Ascending aorta (tissue), 2 donors: ENCODE data around the gene USP35. TPM values are rescaled to one million over a fixed set of nuclear protein-coding genes. Genes with fewer than 3 reads are reported as not detected.

ENCODE experiments used
- DNase-seq, 2 donors: peaks; one replicate each; pipeline ENCODE4 v3.0.0-alpha.2; 2019; ENCODE audit warnings: low spot score in 2 of 2
- H3K27ac ChIP-seq, 2 donors: fragments of 200-600 bp; sonication (generic); one replicate each; pipeline ENCODE4 v1.5.1; 2016 to 2017; ENCODE audit warnings: mild to moderate bottlenecking in 1 of 2
- H3K27me3 ChIP-seq: fragments of 200-600 bp; sonication (generic); one replicate; pipeline ENCODE4 v1.5.1; 2017
- H3K36me3 ChIP-seq, 2 donors: fragments of 200-600 bp; sonication (generic); one replicate each; pipeline ENCODE4 v1.5.1; 2016
- H3K4me1 ChIP-seq, 2 donors: fragments of 200-600 bp; sonication (generic); one replicate each; pipeline ENCODE4 v1.5.1; 2016 to 2017; ENCODE audit warnings: mild to moderate bottlenecking in 1 of 2
- H3K4me3 ChIP-seq, 2 donors: fragments of 200-600 bp; sonication (generic); one replicate each; pipeline ENCODE4 v1.5.1; 2016 to 2017; ENCODE audit warnings: mild to moderate bottlenecking in 1 of 2
- H3K9me3 ChIP-seq, 2 donors: fragments of 200-600 bp; sonication (generic); one replicate each; pipeline ENCODE4 v1.5.1; 2016
- CTCF ChIP-seq, 3 experiments: fragments of 200-600 bp in 2 of 3; fragments of 450-650 bp in 1 of 3; sonication (generic) in 2 of 3; IDR thresholded peaks; one replicate each; pipeline ENCODE4 v1.5.1; 2016 to 2019; ENCODE audit warnings: antibody characterized with exemption in 3 of 3, mild to moderate bottlenecking in 1 of 3, moderate library complexity in 1 of 3
- intact Hi-C: fragments of 100-400 bp; cut with DNase I; formaldehyde crosslinking; loops from one replicate; pipeline ENCODE4 v1.15.1; 2023
- total RNA-seq: library from RNA; depleted of rRNA; stranded (reverse); fragments of >200 nt; gene quantifications from one replicate; pipeline ENCODE4 v1.1.0, GENCODE V29; 2016

Gene USP35
- total RNA-seq, 1 donor from 2014 or later: 34.0 TPM

GRCh38 chr11:78189851-78190250, 1.1 kb downstream of the USP35 start:
- H3K4me3 ChIP-seq: peak overlapping the region; percentile 72 to 91
- no peaks in the 10 kb centered on the region for H3K27me3 ChIP-seq
- peak overlapping the region; percentile 87 to 91 for H3K27ac ChIP-seq
- intact Hi-C loops: loop anchor here (10.0 kb wide), 1 partner anchor 195 kb away; the partner anchor contains the start of gene INTS4
- TF ChIP-seq CTCF (IDR thresholded peaks at IDR 0.05): no peak
- no peak for DNase-seq
- no peaks in the 10 kb centered on the region for H3K9me3 ChIP-seq
- peaks cover 8 to 49% of the 10 kb centered on the region in 2 donors for H3K4me1 ChIP-seq
- peaks cover 0 to 3% of the 10 kb centered on the region in 2 donors for H3K36me3 ChIP-seq

GRCh38 chr11:78190374-78190773, 1.7 kb downstream of the USP35 start:
- no peak for TF ChIP-seq CTCF (IDR thresholded peaks at IDR 0.05)
- Histone ChIP-seq H3K9me3 (no peaks in the 10 kb centered on the region), H3K36me3 (peaks cover 0 to 3% of the 10 kb centered on the region in 2 donors), H3K27me3 (no peaks in the 10 kb centered on the region), H3K4me1 (peaks cover 8 to 49% of the 10 kb centered on the region in 2 donors), H3K4me3 (peak overlapping the region; percentile 72 to 91), H3K27ac (peak overlapping the region; percentile 87 to 91)
- intact Hi-C loops: no loop called here
- DNase-seq: no peak

- H3K27ac ChIP-seq: peak overlapping the region; percentile 87 to 91
- no peak for DNase-seq
- intact Hi-C loops: no loop called here
- H3K27me3 ChIP-seq: no peaks in the 10 kb centered on the region
- peaks cover 8 to 47% of the 10 kb centered on the region in 2 donors for H3K4me1 ChIP-seq
- TF ChIP-seq CTCF (IDR thresholded peaks at IDR 0.05): no peak
- no peaks in the 10 kb centered on the region for H3K9me3 ChIP-seq
- peak overlapping the region in 1 of 2 donors; percentile 72 for H3K4me3 ChIP-seq
- H3K36me3 ChIP-seq: peaks cover 0 to 3% of the 10 kb centered on the region in 2 donors
Measured at GRCh38 chr11:78190871-78191538, 2.3 kb downstream of the USP35 start.

GRCh38 chr11:78192223-78192719, 3.6 kb downstream of the USP35 start:
- Histone ChIP-seq H3K9me3 (no peaks in the 10 kb centered on the region), H3K27me3 (no peaks in the 10 kb centered on the region), H3K36me3 (peaks cover 0 to 7% of the 10 kb centered on the region in 2 donors), H3K4me1 (peaks cover 8 to 35% of the 10 kb centered on the region in 2 donors), H3K27ac (peak overlapping the region; percentile 87 to 91), H3K4me3 (peak overlapping the region in 1 of 2 donors; percentile 39)
- intact Hi-C loops: loop anchor here (2.0 kb wide), 2 partner anchors 21 to 43 kb away; no protein-coding TSS in a partner anchor
- TF ChIP-seq CTCF (IDR thresholded peaks at IDR 0.05): no peak
- DNase-seq: no peak

- no peak for DNase-seq
- Histone ChIP-seq H3K36me3 (peaks cover 2 to 13% of the 10 kb centered on the region in 2 donors), H3K27ac (peak overlapping the region; percentile 87 to 91), H3K9me3 (no peaks in the 10 kb centered on the region), H3K4me3 (peak overlapping the region in 1 of 2 donors; percentile 39), H3K27me3 (no peaks in the 10 kb centered on the region), H3K4me1 (peaks cover 8 to 35% of the 10 kb centered on the region in 2 donors)
- TF ChIP-seq CTCF (IDR thresholded peaks at IDR 0.05): no peak
- intact Hi-C loops: loop anchor here (2.0 kb wide), 2 partner anchors 20 to 44 kb away; no protein-coding TSS in a partner anchor
Measured at GRCh38 chr11:78192911-78193351, 4.2 kb downstream of the USP35 start.
